ENCODE measurements around the gene SHISA7.
"Not testable (repeated sequence)": the region's sequence is repeated elsewhere in the genome, so short reads cannot be mapped to it uniquely, and the experiment has no call there.

Gene SHISA7

DNA sequence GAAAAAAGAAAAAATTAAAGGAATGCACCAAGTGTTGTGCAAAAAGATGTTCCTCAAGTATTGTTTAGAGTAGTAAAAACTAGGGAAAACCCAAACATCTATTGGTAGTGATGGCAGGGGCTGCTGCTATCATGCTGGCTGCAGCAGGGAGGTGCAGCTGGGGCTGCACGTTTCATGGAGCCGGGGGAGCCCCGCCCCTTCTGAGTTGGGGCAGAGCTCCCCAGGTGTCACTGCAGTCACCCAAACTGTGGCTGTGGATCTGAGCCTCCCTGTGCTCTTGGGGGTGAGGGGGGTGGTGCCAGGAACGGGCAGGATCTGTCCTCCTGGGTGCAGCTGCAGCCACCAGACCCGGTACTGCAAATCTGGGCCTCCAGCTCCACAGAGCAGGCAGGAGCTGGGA lies 24.0 kb downstream of the SHISA7 start:
- Histone ChIP-seq H3F3A (ENCODE audit: insufficient read depth, low read length) (no peaks in the 10 kb centered on the region), H3K27me3 (ENCODE audit: insufficient read depth, low read length) (peaks cover 13% of the 10 kb centered on the region; the same call in 1 of the 2 replicates), H3K27ac (ENCODE audit: low read depth, low read length, poor library complexity, severe bottlenecking) (no peak overlapping the region), H3K9me2 (ENCODE audit: low read depth, low read length) (no peaks in the 10 kb centered on the region), H3K79me2 (ENCODE audit: insufficient read depth, low read length) (no peaks in the 10 kb centered on the region), H2AFZ (ENCODE audit: low read length) (no peak overlapping the region), H3K4me3 (ENCODE audit: low read depth, low read length, poor library complexity, severe bottlenecking) (no peak overlapping the region), H3K9me3 (ENCODE audit: low read length) (peaks cover 3% of the 10 kb centered on the region; the same call in 1 of the 2 replicates), H4K20me1 (ENCODE audit: insufficient read depth, low read length) (no peaks in the 10 kb centered on the region), H3K9ac (ENCODE audit: low read length) (no peak overlapping the region), H3K36me3 (ENCODE audit: insufficient read depth, low read length) (no peaks in the 10 kb centered on the region; the same call in 1 of the 2 replicates), H3K4me1 (ENCODE audit: insufficient read depth, low read length, severe bottlenecking) (no peaks in the 10 kb centered on the region), H3K4me2 (ENCODE audit: low read length) (no peak overlapping the region)
- TF ChIP-seq, protein P1, sequence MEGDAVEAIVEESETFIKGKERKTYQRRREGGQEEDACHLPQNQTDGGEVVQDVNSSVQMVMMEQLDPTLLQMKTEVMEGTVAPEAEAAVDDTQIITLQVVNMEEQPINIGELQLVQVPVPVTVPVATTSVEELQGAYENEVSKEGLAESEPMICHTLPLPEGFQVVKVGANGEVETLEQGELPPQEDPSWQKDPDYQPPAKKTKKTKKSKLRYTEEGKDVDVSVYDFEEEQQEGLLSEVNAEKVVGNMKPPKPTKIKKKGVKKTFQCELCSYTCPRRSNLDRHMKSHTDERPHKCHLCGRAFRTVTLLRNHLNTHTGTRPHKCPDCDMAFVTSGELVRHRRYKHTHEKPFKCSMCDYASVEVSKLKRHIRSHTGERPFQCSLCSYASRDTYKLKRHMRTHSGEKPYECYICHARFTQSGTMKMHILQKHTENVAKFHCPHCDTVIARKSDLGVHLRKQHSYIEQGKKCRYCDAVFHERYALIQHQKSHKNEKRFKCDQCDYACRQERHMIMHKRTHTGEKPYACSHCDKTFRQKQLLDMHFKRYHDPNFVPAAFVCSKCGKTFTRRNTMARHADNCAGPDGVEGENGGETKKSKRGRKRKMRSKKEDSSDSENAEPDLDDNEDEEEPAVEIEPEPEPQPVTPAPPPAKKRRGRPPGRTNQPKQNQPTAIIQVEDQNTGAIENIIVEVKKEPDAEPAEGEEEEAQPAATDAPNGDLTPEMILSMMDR (IDR thresholded peaks at IDR 0.05; ENCODE audit: low read length): no peak
- no peak for TF ChIP-seq EZH2 (IDR thresholded peaks at IDR 0.05; ENCODE audit: borderline replicate concordance, low read length)

DNA sequence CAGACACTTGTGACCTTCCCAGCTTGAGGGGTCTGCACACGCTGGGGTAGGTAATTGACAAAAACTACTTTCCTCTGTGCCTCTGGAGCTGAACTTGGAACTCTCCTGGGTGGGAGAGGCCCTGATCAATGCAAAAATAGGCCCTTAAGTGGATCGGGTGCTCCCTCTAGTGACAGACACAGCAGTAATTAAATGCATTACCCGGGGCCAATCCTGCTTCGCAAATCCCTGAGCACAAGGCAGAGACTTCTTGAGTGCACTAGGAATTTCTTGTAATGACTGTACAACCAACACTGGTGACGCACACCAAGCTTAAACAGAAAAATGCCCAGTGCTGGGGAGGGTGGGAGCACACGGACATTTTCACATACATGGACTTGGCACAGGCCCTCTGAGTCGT lies 24.9 kb downstream of the SHISA7 start:
- H3K36me3 ChIP-seq (ENCODE audit: insufficient read depth, low read length): no peaks in the 10 kb centered on the region; the same call in 1 of the 2 replicates
- no peak overlapping the region for H3K27ac ChIP-seq (ENCODE audit: low read depth, low read length, poor library complexity, severe bottlenecking)
- H3K4me3 ChIP-seq (ENCODE audit: low read depth, low read length, poor library complexity, severe bottlenecking): no peak overlapping the region
- TF ChIP-seq, protein P1 (IDR thresholded peaks at IDR 0.05; ENCODE audit: low read length): peak; percentile 95
- no peak for TF ChIP-seq EZH2 (IDR thresholded peaks at IDR 0.05; ENCODE audit: borderline replicate concordance, low read length)
- no peaks in the 10 kb centered on the region for H4K20me1 ChIP-seq (ENCODE audit: insufficient read depth, low read length)
- H3K27me3 ChIP-seq (ENCODE audit: insufficient read depth, low read length): peaks cover 13% of the 10 kb centered on the region; the same call in 1 of the 2 replicates
- H3K79me2 ChIP-seq (ENCODE audit: insufficient read depth, low read length): no peaks in the 10 kb centered on the region
- H2AFZ ChIP-seq (ENCODE audit: low read length): no peak overlapping the region
- no peaks in the 10 kb centered on the region for H3K9me2 ChIP-seq (ENCODE audit: low read depth, low read length)
- H3K9me3 ChIP-seq (ENCODE audit: low read length): peaks cover 3% of the 10 kb centered on the region; the same call in 1 of the 2 replicates
- no peaks in the 10 kb centered on the region for H3K4me1 ChIP-seq (ENCODE audit: insufficient read depth, low read length, severe bottlenecking)
- no peak overlapping the region for H3K4me2 ChIP-seq (ENCODE audit: low read length)
- H3K9ac ChIP-seq (ENCODE audit: low read length): no peak overlapping the region
- H3F3A ChIP-seq (ENCODE audit: insufficient read depth, low read length): no peaks in the 10 kb centered on the region

DNA sequence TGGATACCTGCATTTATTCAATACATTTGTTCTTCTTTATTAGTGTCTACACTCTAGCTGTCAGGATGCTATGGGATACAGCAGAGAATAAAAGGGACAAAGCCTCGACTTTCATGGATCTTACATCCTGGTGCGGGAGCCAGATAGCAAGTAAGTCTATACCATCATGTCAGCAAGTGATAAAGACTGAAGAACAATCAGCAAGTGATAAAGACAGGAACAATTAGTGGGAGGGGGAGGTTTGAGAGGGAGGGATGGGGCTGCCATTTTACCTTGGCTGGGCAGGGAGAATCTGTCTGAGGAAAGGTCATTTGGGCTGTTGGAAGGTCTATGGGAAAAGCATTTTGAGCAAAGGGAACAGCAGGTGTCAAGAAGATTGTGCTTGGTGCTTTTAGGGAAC lies 32.9 kb downstream of the SHISA7 start:
- H3K79me2 ChIP-seq (ENCODE audit: insufficient read depth, low read length): peaks cover 19% of the 10 kb centered on the region
- H3K4me1 ChIP-seq (ENCODE audit: insufficient read depth, low read length, severe bottlenecking): peaks cover 23% of the 10 kb centered on the region
- no peak overlapping the region for H2AFZ ChIP-seq (ENCODE audit: low read length)
- H3K4me3 ChIP-seq (ENCODE audit: low read depth, low read length, poor library complexity, severe bottlenecking): no peak overlapping the region
- no peaks in the 10 kb centered on the region for H3K9me3 ChIP-seq (ENCODE audit: low read length)
- no peak overlapping the region for H3K9ac ChIP-seq (ENCODE audit: low read length)
- no peaks in the 10 kb centered on the region for H4K20me1 ChIP-seq (ENCODE audit: insufficient read depth, low read length)
- H3K27me3 ChIP-seq (ENCODE audit: insufficient read depth, low read length): no peaks in the 10 kb centered on the region
- peaks cover 26% of the 10 kb centered on the region for H3K36me3 ChIP-seq (ENCODE audit: insufficient read depth, low read length)
- no peaks in the 10 kb centered on the region for H3K9me2 ChIP-seq (ENCODE audit: low read depth, low read length)
- no peak overlapping the region for H3K27ac ChIP-seq (ENCODE audit: low read depth, low read length, poor library complexity, severe bottlenecking)
- H3F3A ChIP-seq (ENCODE audit: insufficient read depth, low read length): no peaks in the 10 kb centered on the region
- TF ChIP-seq, protein P1 (IDR thresholded peaks at IDR 0.05; ENCODE audit: low read length): no peak
- TF ChIP-seq EZH2 (IDR thresholded peaks at IDR 0.05; ENCODE audit: borderline replicate concordance, low read length): no peak
- H3K4me2 ChIP-seq (ENCODE audit: low read length): no peak overlapping the region

- H4K20me1 ChIP-seq (ENCODE audit: insufficient read depth, low read length); H3K4me3 ChIP-seq (ENCODE audit: low read depth, low read length, poor library complexity, severe bottlenecking); H3K4me2 ChIP-seq (ENCODE audit: low read length); H3F3A ChIP-seq (ENCODE audit: insufficient read depth, low read length); H3K27ac ChIP-seq (ENCODE audit: low read depth, low read length, poor library complexity, severe bottlenecking); H3K9me3 ChIP-seq (ENCODE audit: low read length); H2AFZ ChIP-seq (ENCODE audit: low read length); H3K27me3 ChIP-seq (ENCODE audit: insufficient read depth, low read length); H3K9me2 ChIP-seq (ENCODE audit: low read depth, low read length); H3K9ac ChIP-seq (ENCODE audit: low read length): not testable (repeated sequence)
- peaks cover 33% of the 10 kb centered on the region for H3K36me3 ChIP-seq (ENCODE audit: insufficient read depth, low read length)
- peaks cover 19% of the 10 kb centered on the region for H3K79me2 ChIP-seq (ENCODE audit: insufficient read depth, low read length)
- peaks cover 26% of the 10 kb centered on the region for H3K4me1 ChIP-seq (ENCODE audit: insufficient read depth, low read length, severe bottlenecking)
Measured at GRCh38 chr19:55409179-55409578, 33.9 kb downstream of the SHISA7 start.

Measured in OCI-LY1 (cell line).